Transverse colon (tissue), 4 donors: ENCODE data around the gene CHST3. TPM values are rescaled to one million over a fixed set of nuclear protein-coding genes. Genes with fewer than 3 reads are reported as not detected.

Experiments used
- DNase-seq: peaks from one replicate; pipeline ENCODE4 v3.0.0-alpha.2; 2019
- H3K27ac ChIP-seq, 4 donors: fragments of 200-600 bp; sonication (generic); 2 replicates each; pipeline ENCODE4 v1.5.1; 2016 to 2018; ENCODE audit warnings: inconsistent platforms in 4 of 4
- H3K27me3 ChIP-seq: fragments of 200-600 bp; sonication (generic); 2 replicates; pipeline ENCODE4 v1.5.1; 2017; ENCODE audit warnings: inconsistent platforms
- H3K36me3 ChIP-seq, 4 donors: fragments of 200-600 bp; sonication (generic); 2 replicates each; pipeline ENCODE4 v1.5.1; 2017 to 2019; ENCODE audit warnings: inconsistent platforms in 4 of 4
- H3K4me1 ChIP-seq, 4 donors: fragments of 200-600 bp; sonication (generic); 2 replicates each; pipeline ENCODE4 v1.5.1; 2017 to 2020; ENCODE audit warnings: inconsistent platforms in 4 of 4
- H3K4me3 ChIP-seq, 4 donors: fragments of 200-600 bp; sonication (generic); 1 replicate in 1 of 4; 2 replicates in 3 of 4; pipeline versions ENCODE4 v1.5.1 to v1.6.1; 2017 to 2019; ENCODE audit warnings: inconsistent platforms in 4 of 4
- H3K9me3 ChIP-seq, 2 donors: fragments of 200-600 bp; sonication (generic); 2 replicates each; pipeline ENCODE4 v1.5.1; 2017 to 2019; ENCODE audit warnings: inconsistent platforms in 2 of 2
- EP300 ChIP-seq: sonication (generic); formaldehyde crosslinking; IDR thresholded peaks from one replicate; pipeline ENCODE4 v1.6.1; 2017; ENCODE audit warnings: antibody characterized with exemption, low read depth
- POLR2A ChIP-seq: fragments of 450-650 bp; IDR thresholded peaks from one replicate; pipeline ENCODE4 v1.6.1; 2016; ENCODE audit warnings: antibody characterized with exemption, mild to moderate bottlenecking, moderate library complexity
- POLR2AphosphoS5 ChIP-seq, 3 donors: sonication (generic); formaldehyde crosslinking; IDR thresholded peaks; one replicate each; pipeline ENCODE4 v1.6.1; 2016; ENCODE audit warnings: antibody characterized with exemption in 3 of 3
- WGBS, 2 donors: methylation state at CpG; one replicate each; pipeline ENCODE4 v1.1.5; 2018; ENCODE audit warnings: low coverage in 1 of 2; 5-methylcytosine and 5-hydroxymethylcytosine counted together
- in situ Hi-C, 4 donors: fragments of 200-750 bp; cut with MboI; loops; one replicate each; pipeline versions ENCODE4 v1.15.0 to v1.15.1; 2017; ENCODE audit warnings: low sequenced_read_pairs in 3 of 4, low pct_ligation_motif_present in 1 of 4, low pct_unique_long_range_greater_than_20kb in 1 of 4
- intact Hi-C: fragments of 100-400 bp; cut with DNase I; formaldehyde crosslinking; loops from one replicate; pipeline ENCODE4 v1.15.1; 2023; ENCODE audit warnings: low total_unique reads
- total RNA-seq, 4 donors: library from RNA; depleted of rRNA; stranded (reverse); fragments of >200 nt; gene quantifications; one replicate each; pipeline ENCODE4 v1.1.0, GENCODE V29; 2016
- TF ChIP-seq, protein P1 (sequence below), 5 experiments: fragments of 200-600 bp in 3 of 5; fragments of 450-650 bp in 2 of 5; sonication (generic) in 3 of 5; IDR thresholded peaks; 1 replicate in 2 of 5; 2 replicates in 3 of 5; pipeline ENCODE4 v1.5.1; 2016 to 2017; ENCODE audit warnings: antibody characterized with exemption in 5 of 5, inconsistent platforms in 3 of 5, mild to moderate bottlenecking in 2 of 5, moderate library complexity in 1 of 5

CHST3 gene
- total RNA-seq, 4 donors from 2014 or later: 1.6 to 10.5 (median 3.9) TPM

DNA sequence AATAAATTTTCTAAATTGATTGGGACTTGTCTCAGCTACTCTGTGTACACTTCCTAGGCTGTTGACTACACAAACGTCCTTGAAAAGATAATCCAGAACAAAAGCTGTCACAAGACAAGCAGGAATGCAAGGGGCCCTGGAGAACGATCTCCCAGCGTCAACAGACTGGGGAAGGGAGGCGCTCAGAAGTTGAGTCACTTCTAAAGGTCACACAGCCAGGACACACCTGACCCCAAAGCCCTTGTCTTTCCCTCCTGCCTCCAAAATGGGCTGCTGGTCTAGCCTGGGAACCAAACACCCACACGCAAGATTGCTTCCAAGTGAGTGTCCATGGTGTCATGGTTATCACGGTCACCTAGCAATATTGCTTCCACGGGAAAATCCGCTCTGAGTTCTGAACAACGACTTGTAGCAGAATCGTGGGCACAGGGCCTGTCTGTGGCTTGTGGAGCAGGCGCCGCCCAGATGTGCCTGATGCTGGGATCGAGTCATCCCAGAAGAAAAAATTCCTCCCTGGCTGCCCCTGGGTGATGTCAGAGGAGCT, 74.3 kb downstream of the CHST3 start:
- Histone ChIP-seq H3K27ac (no peak overlapping the region), H3K9me3 (no peaks in the 10 kb centered on the region), H3K4me3 (no peak overlapping the region), H3K27me3 (no peaks in the 10 kb centered on the region), H3K36me3 (no peaks in the 10 kb centered on the region), H3K4me1 (no peaks in the 10 kb centered on the region)
- WGBS, 2 donors: 14 to 83% methylated on average over 1 to 13 of the region's 13 CpGs
- no peak for DNase-seq
- intact Hi-C loops (no loop called here), in situ Hi-C loops (loop anchor here in 1 of 4 donors (25.0 kb wide), 1 partner anchor 126 kb away; no protein-coding TSS in a partner anchor)
- TF ChIP-seq POLR2A: no peak
- no peak for TF ChIP-seq POLR2AphosphoS5 (IDR thresholded peaks at IDR 0.05)
- TF ChIP-seq, protein P1, sequence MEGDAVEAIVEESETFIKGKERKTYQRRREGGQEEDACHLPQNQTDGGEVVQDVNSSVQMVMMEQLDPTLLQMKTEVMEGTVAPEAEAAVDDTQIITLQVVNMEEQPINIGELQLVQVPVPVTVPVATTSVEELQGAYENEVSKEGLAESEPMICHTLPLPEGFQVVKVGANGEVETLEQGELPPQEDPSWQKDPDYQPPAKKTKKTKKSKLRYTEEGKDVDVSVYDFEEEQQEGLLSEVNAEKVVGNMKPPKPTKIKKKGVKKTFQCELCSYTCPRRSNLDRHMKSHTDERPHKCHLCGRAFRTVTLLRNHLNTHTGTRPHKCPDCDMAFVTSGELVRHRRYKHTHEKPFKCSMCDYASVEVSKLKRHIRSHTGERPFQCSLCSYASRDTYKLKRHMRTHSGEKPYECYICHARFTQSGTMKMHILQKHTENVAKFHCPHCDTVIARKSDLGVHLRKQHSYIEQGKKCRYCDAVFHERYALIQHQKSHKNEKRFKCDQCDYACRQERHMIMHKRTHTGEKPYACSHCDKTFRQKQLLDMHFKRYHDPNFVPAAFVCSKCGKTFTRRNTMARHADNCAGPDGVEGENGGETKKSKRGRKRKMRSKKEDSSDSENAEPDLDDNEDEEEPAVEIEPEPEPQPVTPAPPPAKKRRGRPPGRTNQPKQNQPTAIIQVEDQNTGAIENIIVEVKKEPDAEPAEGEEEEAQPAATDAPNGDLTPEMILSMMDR (IDR thresholded peaks at IDR 0.05): no peak
- TF ChIP-seq EP300: no peak

GRCh38 chr10:72039377-72039776, 75.2 kb downstream of the CHST3 start:
- intact Hi-C loops: no loop called here
- no peaks in the 10 kb centered on the region for H3K27me3 ChIP-seq
- no peaks in the 10 kb centered on the region for H3K36me3 ChIP-seq
- no peak overlapping the region for H3K27ac ChIP-seq
- in situ Hi-C loops: loop anchor here in 1 of 4 donors (25.0 kb wide), 1 partner anchor 127 kb away; no protein-coding TSS in a partner anchor
- WGBS, 2 donors: 78% methylated on average over 9 of the region's 9 CpGs; no CpG with 5 or more reads in 1 of the 2 donors
- TF ChIP-seq EP300: no peak
- TF ChIP-seq POLR2AphosphoS5 (IDR thresholded peaks at IDR 0.05): no peak
- TF ChIP-seq, protein P1 (IDR thresholded peaks at IDR 0.05): no peak
- no peak for TF ChIP-seq POLR2A
- H3K4me1 ChIP-seq: no peaks in the 10 kb centered on the region
- DNase-seq: no peak
- H3K9me3 ChIP-seq: no peaks in the 10 kb centered on the region
- H3K4me3 ChIP-seq: no peak overlapping the region

DNA sequence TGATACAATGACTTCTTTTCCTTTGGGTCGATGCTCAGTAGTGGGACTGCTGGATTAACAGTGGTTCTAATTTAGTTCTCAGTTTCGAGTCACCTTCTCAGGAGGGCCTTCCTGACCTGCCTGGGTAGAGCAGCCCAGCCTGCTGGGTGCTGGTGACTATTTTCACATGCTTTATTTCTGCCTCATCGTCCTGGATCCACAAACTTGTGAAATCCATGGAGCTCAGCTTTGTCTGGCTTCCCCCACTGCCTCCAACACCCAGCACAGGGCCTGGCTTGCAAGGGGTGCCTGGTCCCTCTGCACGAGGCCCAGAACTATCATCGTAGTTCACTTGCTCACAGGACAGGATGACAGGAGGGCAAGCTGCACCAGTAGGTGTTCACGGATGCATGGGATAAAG, 77.3 kb downstream of the CHST3 start:
- Histone ChIP-seq H3K36me3 (no peaks in the 10 kb centered on the region), H3K4me1 (no peaks in the 10 kb centered on the region), H3K9me3 (no peaks in the 10 kb centered on the region), H3K4me3 (no peak overlapping the region), H3K27me3 (no peaks in the 10 kb centered on the region), H3K27ac (no peak overlapping the region)
- WGBS, 2 donors: 87 to 89% methylated on average over 3 to 6 of the region's 6 CpGs
- no peak for DNase-seq
- intact Hi-C loops (loop anchor here (10.0 kb wide), 1 partner anchor 147 kb away; no protein-coding TSS in a partner anchor), in situ Hi-C loops (loop anchor here in 3 of 4 donors (10.0 to 25.0 kb wide), 3 partner anchors 87 to 303 kb away; no protein-coding TSS in a partner anchor)
- TF ChIP-seq, protein P1 (IDR thresholded peaks at IDR 0.05): no peak
- TF ChIP-seq EP300 (no peak), POLR2A (no peak), POLR2AphosphoS5 (IDR thresholded peaks at IDR 0.05) (no peak)

DNA sequence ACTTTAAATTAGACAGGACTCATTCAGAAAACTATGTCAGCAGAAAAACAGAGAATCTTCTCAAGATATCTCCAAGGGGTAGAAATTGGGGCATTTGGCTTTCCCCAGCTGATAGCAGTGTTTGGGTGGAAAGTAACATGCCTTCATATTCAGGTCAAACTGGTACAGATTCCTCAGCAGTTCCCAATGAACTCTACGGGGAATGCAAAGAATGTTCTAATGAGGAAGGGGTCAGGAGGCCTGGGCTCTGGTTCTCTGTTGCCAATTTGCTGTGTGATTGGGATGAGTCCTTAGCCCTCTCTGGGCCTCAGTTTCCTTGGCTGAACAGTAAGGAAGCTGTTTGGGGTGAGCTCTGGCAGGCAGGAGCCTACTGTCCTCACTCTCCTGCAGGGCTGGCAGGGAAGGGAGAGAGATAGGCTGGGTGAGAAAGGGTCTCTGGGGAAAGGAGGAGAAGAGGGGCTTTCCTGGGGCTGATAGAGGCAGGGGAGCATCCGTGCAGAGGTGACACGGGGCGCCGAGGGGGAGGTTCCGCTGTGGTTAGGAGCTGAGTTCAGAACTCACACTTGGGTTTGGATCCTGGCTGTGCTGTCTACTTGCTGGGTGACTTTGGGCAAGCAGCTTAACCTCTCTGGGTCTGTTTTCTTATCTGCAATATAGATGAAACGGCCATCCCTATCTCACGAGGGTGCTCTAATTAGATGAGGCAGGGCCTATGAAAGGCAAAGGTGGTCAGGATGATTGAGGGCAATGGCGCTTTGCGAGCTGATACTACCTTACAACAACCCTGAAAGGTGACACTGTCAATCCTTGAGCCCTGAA, 79.0 kb downstream of the CHST3 start:
- peaks cover 0 to under 1% (median under 1%) of the 10 kb centered on the region in 4 donors for H3K4me1 ChIP-seq
- H3K27me3 ChIP-seq: no peaks in the 10 kb centered on the region
- H3K27ac ChIP-seq: no peak overlapping the region
- TF ChIP-seq, protein P1 (IDR thresholded peaks at IDR 0.05): no peak
- TF ChIP-seq POLR2A: no peak
- no peak for TF ChIP-seq EP300
- no peak for TF ChIP-seq POLR2AphosphoS5 (IDR thresholded peaks at IDR 0.05)
- intact Hi-C loops: loop anchor here (10.0 kb wide), 1 partner anchor 148 kb away; no protein-coding TSS in a partner anchor
- in situ Hi-C loops: loop anchor here in 3 of 4 donors (10.0 to 25.0 kb wide), 3 partner anchors 88 to 302 kb away; no protein-coding TSS in a partner anchor
- no peaks in the 10 kb centered on the region for H3K9me3 ChIP-seq
- DNase-seq: no peak
- no peak overlapping the region for H3K4me3 ChIP-seq
- H3K36me3 ChIP-seq: no peaks in the 10 kb centered on the region
- 82% methylated on average over 8 to 10 of the region's 10 CpGs for WGBS, 2 donors
